Liver (tissue), 9 donors: ENCODE measurements around the gene COL9A1. TPM values are rescaled to one million over a fixed set of nuclear protein-coding genes. Genes with fewer than 3 reads are reported as not detected.

Source experiments
- DNase-seq: peaks from one replicate; pipeline ENCODE4 v3.0.0-alpha.2; 2017; ENCODE audit warnings: low spot score
- H3K27ac ChIP-seq, 2 donors: one replicate each; pipeline ENCODE4 v1.7.0; 2013; ENCODE audit warnings: inconsistent platforms in 2 of 2, low read length in 2 of 2, control low read depth in 1 of 2, low read depth in 1 of 2, mild to moderate bottlenecking in 1 of 2
- H3K27me3 ChIP-seq, 4 donors: one replicate each; pipeline versions ENCODE4 v1.6.1 to v1.7.0; 2013; ENCODE audit warnings: low read length in 3 of 4, inconsistent platforms in 1 of 4, mild to moderate bottlenecking in 1 of 4, moderate library complexity in 1 of 4; ENCODE audit not compliant: control insufficient read depth in 4 of 4, insufficient read depth in 4 of 4
- H3K36me3 ChIP-seq, 4 donors: one replicate each; pipeline versions ENCODE4 v1.6.1 to v1.7.0; 2013; ENCODE audit warnings: low read length in 3 of 4, mild to moderate bottlenecking in 3 of 4, low read depth in 1 of 4, moderate library complexity in 1 of 4; ENCODE audit not compliant: control insufficient read depth in 4 of 4, insufficient read depth in 3 of 4
- H3K4me1 ChIP-seq, 4 donors: one replicate each; pipeline versions ENCODE4 v1.6.1 to v1.7.0; 2013; ENCODE audit warnings: low read length in 3 of 4, mild to moderate bottlenecking in 3 of 4, moderate library complexity in 1 of 4; ENCODE audit not compliant: control insufficient read depth in 4 of 4, insufficient read depth in 4 of 4
- H3K4me3 ChIP-seq, 3 donors: one replicate each; pipeline versions ENCODE4 v1.6.1 to v1.7.0; 2013; ENCODE audit warnings: low read length in 3 of 3, control low read depth in 1 of 3, low read depth in 1 of 3, mild to moderate bottlenecking in 1 of 3
- H3K9ac ChIP-seq, 2 donors: one replicate each; pipeline ENCODE4 v1.7.0; 2013; ENCODE audit warnings: low read length in 2 of 2, mild to moderate bottlenecking in 2 of 2, moderate library complexity in 2 of 2, control low read depth in 1 of 2, low read depth in 1 of 2
- H3K9me3 ChIP-seq, 4 donors: one replicate each; pipeline versions ENCODE4 v1.6.1 to v1.7.0; 2013; ENCODE audit warnings: low read length in 3 of 4; ENCODE audit not compliant: control insufficient read depth in 4 of 4
- EGR1 ChIP-seq, 2 donors: IDR thresholded peaks; 2 replicates each; pipeline ENCODE4 v1.6.1; 2016 to 2018; ENCODE audit warnings: antibody characterized with exemption in 2 of 2, low read depth in 2 of 2
- FOXA1 ChIP-seq: IDR thresholded peaks from 2 replicates; pipeline ENCODE4 v1.6.1; 2016; ENCODE audit warnings: antibody characterized with exemption
- GABPA ChIP-seq, 2 donors: IDR thresholded peaks in 1 of 2; conservative IDR thresholded peaks in 1 of 2; 2 replicates each; pipeline ENCODE4 v1.6.1; 2016; ENCODE audit warnings: antibody characterized with exemption in 2 of 2, mild to moderate bottlenecking in 1 of 2, moderate library complexity in 1 of 2
- HNF4A ChIP-seq, 2 donors: conservative IDR thresholded peaks; 2 replicates each; pipeline ENCODE4 v1.6.1; 2016; ENCODE audit warnings: antibody characterized with exemption in 2 of 2, mild to moderate bottlenecking in 2 of 2
- JUND ChIP-seq, 2 donors: IDR thresholded peaks; 2 replicates each; pipeline ENCODE4 v1.6.1; 2016; ENCODE audit warnings: antibody characterized with exemption in 2 of 2
- NR2F2 ChIP-seq: IDR thresholded peaks from 2 replicates; pipeline ENCODE4 v1.6.1; 2016; ENCODE audit warnings: antibody characterized with exemption
- REST ChIP-seq: IDR thresholded peaks from 2 replicates; pipeline ENCODE4 v1.6.1; 2016; ENCODE audit warnings: antibody characterized with exemption, mild to moderate bottlenecking
- RXRA ChIP-seq, 2 donors: IDR thresholded peaks; 2 replicates each; pipeline ENCODE4 v1.6.1; 2017 to 2018; ENCODE audit warnings: antibody characterized with exemption in 2 of 2, mild to moderate bottlenecking in 1 of 2
- TAF1 ChIP-seq: conservative IDR thresholded peaks from 2 replicates; pipeline ENCODE4 v1.6.1; 2016; ENCODE audit warnings: antibody characterized with exemption, mild to moderate bottlenecking
- YY1 ChIP-seq: IDR thresholded peaks from 2 replicates; pipeline ENCODE4 v1.6.1; 2016; ENCODE audit warnings: antibody characterized with exemption, mild to moderate bottlenecking
- WGBS: extraction: QIAGEN DNeasy Blood & Tissue Kit; methylation state at CpG from one replicate; pipeline ENCODE4 v1.1.7; 2013; 5-methylcytosine and 5-hydroxymethylcytosine counted together
- polyA plus RNA-seq, 2 donors: library from polyadenylated mRNA; stranded (reverse) in 1 of 2; unstranded in 1 of 2; fragments of 200-250 nt in 1 of 2; fragments of >200 nt in 1 of 2; fragmentation: Nextera tagmentation in 1 of 2; extraction: Ambion mirVana in 1 of 2; gene quantifications; one replicate each; pipeline versions ENCODE4 v1.2.1 to v1.2.3, GENCODE V29; 2013 to 2015
- total RNA-seq, 2 donors: library from RNA; depleted of rRNA; stranded (reverse); fragments of >200 nt; gene quantifications; one replicate each; pipeline ENCODE4 v1.2.3, GENCODE V29; 2014
- TF ChIP-seq, protein P1 (sequence below): fragments of 150-350 bp; IDR thresholded peaks from 2 replicates; pipeline ENCODE4 v1.5.1; 2017; ENCODE audit warnings: improper control_type of control experiment, low read depth, low read length; ENCODE audit not compliant: missing input control
- donor health status: healthy.
- donor health status: healthy.
- donor health status: healthy.
- donor health status: healthy.
- donor health status: healthy.

The COL9A1 gene
- total and polyA plus RNA-seq, 4 donors = 0.01 to 1.4 TPM; not detected in 2

- no peak overlapping the region for H3K27ac ChIP-seq
- no peaks in the 10 kb centered on the region for H3K36me3 ChIP-seq
- 35% methylated on average over 1 of the region's 1 CpG for WGBS
- H3K4me3 ChIP-seq = no peak overlapping the region
- peaks cover 0 to 8% (median 0%) of the 10 kb centered on the region in 4 donors for H3K27me3 ChIP-seq
- no peak overlapping the region for H3K9ac ChIP-seq
- H3K4me1 ChIP-seq = no peaks in the 10 kb centered on the region
- no peaks in the 10 kb centered on the region for H3K9me3 ChIP-seq
- TF ChIP-seq EGR1 (IDR thresholded peaks at IDR 0.05; ENCODE audit: low read depth in 2 of 2) (no peak), NR2F2 (no peak), FOXA1 (no peak)
- TF ChIP-seq, protein P1, sequence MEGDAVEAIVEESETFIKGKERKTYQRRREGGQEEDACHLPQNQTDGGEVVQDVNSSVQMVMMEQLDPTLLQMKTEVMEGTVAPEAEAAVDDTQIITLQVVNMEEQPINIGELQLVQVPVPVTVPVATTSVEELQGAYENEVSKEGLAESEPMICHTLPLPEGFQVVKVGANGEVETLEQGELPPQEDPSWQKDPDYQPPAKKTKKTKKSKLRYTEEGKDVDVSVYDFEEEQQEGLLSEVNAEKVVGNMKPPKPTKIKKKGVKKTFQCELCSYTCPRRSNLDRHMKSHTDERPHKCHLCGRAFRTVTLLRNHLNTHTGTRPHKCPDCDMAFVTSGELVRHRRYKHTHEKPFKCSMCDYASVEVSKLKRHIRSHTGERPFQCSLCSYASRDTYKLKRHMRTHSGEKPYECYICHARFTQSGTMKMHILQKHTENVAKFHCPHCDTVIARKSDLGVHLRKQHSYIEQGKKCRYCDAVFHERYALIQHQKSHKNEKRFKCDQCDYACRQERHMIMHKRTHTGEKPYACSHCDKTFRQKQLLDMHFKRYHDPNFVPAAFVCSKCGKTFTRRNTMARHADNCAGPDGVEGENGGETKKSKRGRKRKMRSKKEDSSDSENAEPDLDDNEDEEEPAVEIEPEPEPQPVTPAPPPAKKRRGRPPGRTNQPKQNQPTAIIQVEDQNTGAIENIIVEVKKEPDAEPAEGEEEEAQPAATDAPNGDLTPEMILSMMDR = no peak
- no peak for DNase-seq
Observed at GRCh38 chr6:70258483-70258882, 44.4 kb downstream of the COL9A1 start.

DNA sequence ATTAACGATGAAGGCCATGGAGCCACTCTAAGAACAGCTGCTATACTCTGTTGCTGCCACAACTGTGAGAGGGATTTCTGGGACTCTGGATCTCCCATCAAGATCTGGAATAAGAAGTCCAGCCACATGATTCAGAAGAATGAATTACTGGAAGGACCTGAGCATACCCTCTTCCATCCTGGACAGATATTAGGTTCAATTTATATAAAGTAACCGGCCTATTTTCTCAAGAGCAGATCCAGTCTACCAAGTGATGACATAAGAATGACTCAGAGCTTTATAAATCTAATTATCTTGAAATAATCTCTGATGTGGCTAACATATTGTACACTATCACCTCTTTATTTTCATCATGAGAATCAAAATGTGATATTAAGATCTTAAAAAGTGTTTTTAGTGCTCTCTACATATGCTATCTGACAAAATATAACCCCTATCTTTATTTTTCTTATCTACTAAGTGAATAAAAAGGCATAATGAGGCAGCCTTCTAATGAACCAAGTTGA, 45.1 kb downstream of the COL9A1 start:
- H3K27ac ChIP-seq = no peak overlapping the region
- TF ChIP-seq EGR1 (IDR thresholded peaks at IDR 0.05; ENCODE audit: low read depth in 2 of 2) (no peak), RXRA (IDR thresholded peaks at IDR 0.05) (no peak)
- no peaks in the 10 kb centered on the region for H3K4me1 ChIP-seq
- H3K4me3 ChIP-seq = no peak overlapping the region
- H3K27me3 ChIP-seq = peaks cover 0 to 8% (median 0%) of the 10 kb centered on the region in 4 donors
- WGBS = 87% methylated on average over 2 of the region's 2 CpGs
- DNase-seq = no peak
- H3K36me3 ChIP-seq = no peaks in the 10 kb centered on the region
- H3K9me3 ChIP-seq = no peaks in the 10 kb centered on the region
- H3K9ac ChIP-seq = no peak overlapping the region

DNA sequence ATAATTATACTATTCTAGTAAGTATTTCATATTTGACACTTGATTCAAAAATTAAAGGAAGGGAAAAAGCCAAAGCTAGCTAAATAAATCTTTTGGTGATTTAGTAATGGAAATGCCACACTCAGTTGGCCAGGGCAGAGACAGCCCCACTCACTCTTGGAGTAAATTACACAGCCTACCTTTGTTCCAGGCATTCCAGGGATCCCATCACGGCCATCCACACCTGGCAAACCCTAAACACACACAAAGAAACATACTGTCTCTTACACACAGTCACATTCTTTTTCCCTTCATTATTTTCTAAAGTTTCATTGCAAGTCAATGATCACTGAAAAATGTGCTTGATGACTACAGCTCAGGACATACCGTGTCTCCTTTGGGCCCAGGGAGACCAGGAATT, 48.1 kb downstream of the COL9A1 start:
- TF ChIP-seq GABPA (IDR thresholded peaks at IDR 0.05 in 1 of 2, conservative IDR thresholded peaks at IDR 0.05 in 1 of 2) = no peak
- TF ChIP-seq TAF1 = no peak
- no peak for TF ChIP-seq REST
- TF ChIP-seq NR2F2 = no peak
- no peak for TF ChIP-seq YY1
- no peak for TF ChIP-seq JUND (IDR thresholded peaks at IDR 0.05)
- TF ChIP-seq FOXA1 = no peak
- no peak for TF ChIP-seq EGR1 (IDR thresholded peaks at IDR 0.05; ENCODE audit: low read depth in 2 of 2)
- TF ChIP-seq HNF4A (conservative IDR thresholded peaks at IDR 0.05) = no peak
- TF ChIP-seq, protein P1 = no peak
- Histone ChIP-seq H3K36me3 (no peaks in the 10 kb centered on the region), H3K4me1 (no peaks in the 10 kb centered on the region), H3K4me3 (no peak overlapping the region), H3K27me3 (peaks cover 0 to 8% (median 0%) of the 10 kb centered on the region in 4 donors), H3K9ac (no peak overlapping the region), H3K9me3 (no peaks in the 10 kb centered on the region), H3K27ac (no peak overlapping the region)
- WGBS = 76% methylated on average over 2 of the region's 2 CpGs
- DNase-seq = no peak
